Activated CD4-positive, alpha-beta memory T cell treated with anti-CD3 and anti-CD28 coated beads, Interleukin-2, amount 10 ng/mL, durations not matched to agents 7 days and 5 days (primary cell): ENCODE data around the gene SLC6A3. TPM values are rescaled to one million over a fixed set of nuclear protein-coding genes. Genes with fewer than 3 reads are reported as not detected.

ENCODE experiments used
- CTCF ChIA-PET: fragments of 350-600 bp; sonication (Branson Sonifier 250); formaldehyde crosslinking; loops from one replicate; lab custom pipeline; 2021; ENCODE audit warnings: antibody characterized with exemption, inconsistent platforms; lab: Charles Lee
- POLR2A ChIA-PET: fragments of 350-600 bp; sonication (Branson Sonifier 250); formaldehyde crosslinking; loops from one replicate; lab custom pipeline; 2021; ENCODE audit warnings: antibody characterized with exemption; lab: Charles Lee
- DNase-seq: peaks from one replicate; pipeline ENCODE4 v3.0.0-alpha.2; 2020
- H3K27ac Mint-ChIP-seq: one replicate; pipeline ENCODE4 v1.8.0; 2021; ENCODE audit warnings: mild to moderate bottlenecking, mixed read lengths
- H3K27me3 Mint-ChIP-seq: one replicate; pipeline ENCODE4 v1.8.0; 2021; ENCODE audit warnings: mixed read lengths
- H3K36me3 Mint-ChIP-seq: one replicate; pipeline ENCODE4 v1.8.0; 2021; ENCODE audit warnings: low read depth, mixed read lengths
- H3K4me1 Mint-ChIP-seq: one replicate; pipeline ENCODE4 v1.8.0; 2021; ENCODE audit warnings: mixed read lengths
- H3K4me3 Mint-ChIP-seq: one replicate; pipeline ENCODE4 v1.8.0; 2021; ENCODE audit warnings: mild to moderate bottlenecking, mixed read lengths
- H3K9me3 Mint-ChIP-seq: one replicate; pipeline ENCODE4 v1.8.0; 2021; ENCODE audit warnings: mixed read lengths
- total RNA-seq, 2 experiments: library from RNA; stranded (reverse); gene quantifications; one replicate each; pipeline ENCODE4 v1.2.3, GENCODE V29; 2021

Gene SLC6A3
- total RNA-seq, 2 experiments from 2014 or later = not detected

- CTCF ChIA-PET = interaction anchor here (0.7 kb wide), 1 partner anchor 97 kb away, joined by 3 read pairs; no protein-coding TSS in a partner anchor
Observed at GRCh38 chr5:1406681-1407640, 38.3 kb downstream of the SLC6A3 start.

GRCh38 chr5:1405539-1406530, 39.4 kb downstream of the SLC6A3 start:
- DNase-seq = no peak
- ChIA-PET POLR2A (no interaction called here), CTCF (no interaction called here)
- Mint-ChIP-seq H3K4me1 (peaks cover 7% of the 10 kb centered on the region), H3K9me3 (no peaks in the 10 kb centered on the region), H3K27ac (no peak overlapping the region), H3K27me3 (peaks cover 3% of the 10 kb centered on the region), H3K4me3 (no peak overlapping the region), H3K36me3 (no peaks in the 10 kb centered on the region)

More at GRCh38 chr5:1406681-1407640, 38.3 kb downstream of the SLC6A3 start:
- POLR2A ChIA-PET = no interaction called here
- Mint-ChIP-seq H3K27ac (no peak overlapping the region), H3K4me3 (no peak overlapping the region), H3K9me3 (no peaks in the 10 kb centered on the region), H3K27me3 (peaks cover 3% of the 10 kb centered on the region), H3K36me3 (no peaks in the 10 kb centered on the region), H3K4me1 (peaks cover 10% of the 10 kb centered on the region)
- no peak for DNase-seq

DNA sequence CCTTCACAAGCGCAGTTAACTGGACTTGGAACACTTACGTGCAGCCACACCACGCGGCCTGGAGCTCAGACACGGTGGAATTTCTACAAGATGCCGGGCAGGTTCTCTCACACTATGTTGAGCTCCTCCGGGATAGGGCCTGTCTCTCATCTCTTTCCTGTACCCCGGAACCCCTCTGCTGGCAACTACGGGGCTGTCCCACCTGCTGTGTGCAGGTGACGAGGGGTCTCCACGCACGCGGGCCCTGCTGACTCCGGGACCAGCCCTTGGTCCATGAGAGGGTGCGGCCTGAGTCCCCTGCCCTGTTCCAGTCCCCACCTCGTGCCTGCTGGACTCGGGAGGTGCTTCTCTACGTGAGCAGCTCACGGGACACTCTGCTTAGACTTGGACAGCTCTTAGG, 40.1 kb downstream of the SLC6A3 start:
- Mint-ChIP-seq H3K36me3 (no peaks in the 10 kb centered on the region), H3K27ac (no peak overlapping the region), H3K4me3 (no peak overlapping the region), H3K27me3 (peaks cover 3% of the 10 kb centered on the region), H3K4me1 (peaks cover 4% of the 10 kb centered on the region), H3K9me3 (no peaks in the 10 kb centered on the region)
- no peak for DNase-seq
- POLR2A ChIA-PET = no interaction called here
- CTCF ChIA-PET = no interaction called here

- no peaks in the 10 kb centered on the region for H3K36me3 Mint-ChIP-seq
- no peaks in the 10 kb centered on the region for H3K4me1 Mint-ChIP-seq
- H3K4me3 Mint-ChIP-seq = no peak overlapping the region
- no peak for DNase-seq
- peaks cover 7% of the 10 kb centered on the region for H3K27me3 Mint-ChIP-seq
- H3K27ac Mint-ChIP-seq = no peak overlapping the region
- H3K9me3 Mint-ChIP-seq = no peaks in the 10 kb centered on the region
- ChIA-PET CTCF (interaction anchor here (1.2 kb wide), 1 partner anchor 241 kb away, joined by 3 read pairs; no protein-coding TSS in a partner anchor), POLR2A (no interaction called here)
Observed at GRCh38 chr5:1404062-1404461, 41.2 kb downstream of the SLC6A3 start.

- no peak for DNase-seq
- H3K27me3 Mint-ChIP-seq = peaks cover 14% of the 10 kb centered on the region
- H3K4me1 Mint-ChIP-seq = no peaks in the 10 kb centered on the region
- no peaks in the 10 kb centered on the region for H3K9me3 Mint-ChIP-seq
- no peak overlapping the region for H3K27ac Mint-ChIP-seq
- CTCF ChIA-PET = no interaction called here
- no peak overlapping the region for H3K4me3 Mint-ChIP-seq
- H3K36me3 Mint-ChIP-seq = no peaks in the 10 kb centered on the region
- POLR2A ChIA-PET = no interaction called here
Observed at GRCh38 chr5:1402611-1403255, 42.5 kb downstream of the SLC6A3 start.

DNA sequence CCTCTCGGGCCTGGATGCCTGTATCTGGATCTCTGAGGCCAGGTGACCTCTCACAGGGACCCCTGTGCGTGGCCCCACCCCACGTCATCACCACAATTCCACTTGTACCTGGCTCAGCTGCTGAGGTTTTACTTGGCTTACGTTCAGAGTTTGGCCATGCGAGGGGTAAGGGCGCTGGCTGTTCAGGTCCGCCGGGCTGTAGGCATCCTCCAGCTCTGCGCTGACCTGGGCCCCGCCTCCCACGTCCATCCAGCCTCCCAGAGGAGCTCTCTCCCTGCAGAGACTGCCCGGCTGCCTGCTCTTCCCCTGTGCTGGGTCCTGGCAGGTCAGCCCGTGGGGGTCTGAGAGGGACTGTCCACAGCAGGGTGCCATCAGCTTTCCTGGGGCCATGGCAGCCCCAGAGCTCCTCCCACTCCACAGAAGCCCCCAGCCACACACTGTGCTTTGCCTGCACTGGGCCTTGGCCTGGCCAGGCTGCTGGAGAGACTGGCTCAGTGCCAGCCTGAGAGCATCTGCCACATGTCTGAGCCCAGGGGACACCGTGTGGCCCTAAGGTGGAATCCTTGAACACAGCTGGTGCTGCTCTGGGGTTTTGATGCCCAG, 43.6 kb downstream of the SLC6A3 start:
- Mint-ChIP-seq H3K27ac (no peak overlapping the region), H3K27me3 (peaks cover 22% of the 10 kb centered on the region), H3K36me3 (no peaks in the 10 kb centered on the region), H3K4me1 (no peaks in the 10 kb centered on the region), H3K4me3 (no peak overlapping the region), H3K9me3 (no peaks in the 10 kb centered on the region)
- ChIA-PET CTCF (interaction anchor here (1.0 kb wide), 1 partner anchor 22 kb away, joined by 3 read pairs; no protein-coding TSS in a partner anchor), POLR2A (no interaction called here)
- no peak for DNase-seq

GRCh38 chr5:1400936-1401335, 44.3 kb downstream of the SLC6A3 start:
- POLR2A ChIA-PET = no interaction called here
- no peak overlapping the region for H3K27ac Mint-ChIP-seq
- DNase-seq = no peak
- no peaks in the 10 kb centered on the region for H3K36me3 Mint-ChIP-seq
- CTCF ChIA-PET = interaction anchor here (1.0 kb wide), 1 partner anchor 21 kb away, joined by 3 read pairs; no protein-coding TSS in a partner anchor
- no peaks in the 10 kb centered on the region for H3K4me1 Mint-ChIP-seq
- peaks cover 23% of the 10 kb centered on the region for H3K27me3 Mint-ChIP-seq
- no peak overlapping the region for H3K4me3 Mint-ChIP-seq
- no peaks in the 10 kb centered on the region for H3K9me3 Mint-ChIP-seq

- H3K4me3 Mint-ChIP-seq = no peak overlapping the region
- peaks cover 25% of the 10 kb centered on the region for H3K27me3 Mint-ChIP-seq
- H3K27ac Mint-ChIP-seq = no peak overlapping the region
- POLR2A ChIA-PET = interaction anchor here (1.3 kb wide), 1 partner anchor 14 kb away, joined by 3 read pairs; no protein-coding TSS in a partner anchor
- DNase-seq = no peak
- H3K9me3 Mint-ChIP-seq = no peaks in the 10 kb centered on the region
- no peaks in the 10 kb centered on the region for H3K36me3 Mint-ChIP-seq
- no peaks in the 10 kb centered on the region for H3K4me1 Mint-ChIP-seq
- CTCF ChIA-PET = no interaction called here
Observed at GRCh38 chr5:1400211-1400855, 44.9 kb downstream of the SLC6A3 start.

GRCh38 chr5:1399737-1400136, 45.5 kb downstream of the SLC6A3 start:
- DNase-seq = no peak
- H3K4me3 Mint-ChIP-seq = no peak overlapping the region
- ChIA-PET CTCF (no interaction called here), POLR2A (interaction anchor here (1.3 kb wide), 1 partner anchor 14 kb away, joined by 3 read pairs; no protein-coding TSS in a partner anchor)
- H3K36me3 Mint-ChIP-seq = no peaks in the 10 kb centered on the region
- H3K9me3 Mint-ChIP-seq = no peaks in the 10 kb centered on the region
- H3K27me3 Mint-ChIP-seq = peaks cover 25% of the 10 kb centered on the region
- H3K27ac Mint-ChIP-seq = no peak overlapping the region
- H3K4me1 Mint-ChIP-seq = no peaks in the 10 kb centered on the region

- POLR2A ChIA-PET = interaction anchor here (1.9 kb wide), 1 partner anchor 10 kb away, joined by 8 read pairs; no protein-coding TSS in a partner anchor
- no peak overlapping the region for H3K4me3 Mint-ChIP-seq
- DNase-seq = no peak
- CTCF ChIA-PET = no interaction called here
- no peaks in the 10 kb centered on the region for H3K4me1 Mint-ChIP-seq
- peaks cover 23% of the 10 kb centered on the region for H3K27me3 Mint-ChIP-seq
- H3K27ac Mint-ChIP-seq = no peak overlapping the region
- H3K9me3 Mint-ChIP-seq = no peaks in the 10 kb centered on the region
- H3K36me3 Mint-ChIP-seq = no peaks in the 10 kb centered on the region
Observed at GRCh38 chr5:1396293-1396816, 48.9 kb downstream of the SLC6A3 start.
